ENCODE measurements around the gene TMEM63A. TPM values are rescaled to one million over a fixed set of nuclear protein-coding genes. Genes with fewer than 3 reads are reported as not detected.

TMEM63A gene
- total RNA-seq, 1 experiment from 2014 or later = 93.9 TPM

- Mint-ChIP-seq H3K27ac (ENCODE audit: unreplicated experiment) (no peak overlapping the region), H3K9me3 (ENCODE audit: unreplicated experiment) (no peaks in the 10 kb centered on the region), H3K4me3 (ENCODE audit: unreplicated experiment) (no peak overlapping the region), H3K4me1 (ENCODE audit: low read depth, unreplicated experiment) (peaks cover 17% of the 10 kb centered on the region), H3K27me3 (ENCODE audit: insufficient read depth, unreplicated experiment) (no peaks in the 10 kb centered on the region), H3K36me3 (ENCODE audit: insufficient read depth, unreplicated experiment) (no peaks in the 10 kb centered on the region)
- H3K4me3 ChIP-seq (ENCODE audit: low read depth, low read length) = no peak overlapping the region
- H3K9me3 ChIP-seq = no peaks in the 10 kb centered on the region
- TF ChIP-seq, protein P1, sequence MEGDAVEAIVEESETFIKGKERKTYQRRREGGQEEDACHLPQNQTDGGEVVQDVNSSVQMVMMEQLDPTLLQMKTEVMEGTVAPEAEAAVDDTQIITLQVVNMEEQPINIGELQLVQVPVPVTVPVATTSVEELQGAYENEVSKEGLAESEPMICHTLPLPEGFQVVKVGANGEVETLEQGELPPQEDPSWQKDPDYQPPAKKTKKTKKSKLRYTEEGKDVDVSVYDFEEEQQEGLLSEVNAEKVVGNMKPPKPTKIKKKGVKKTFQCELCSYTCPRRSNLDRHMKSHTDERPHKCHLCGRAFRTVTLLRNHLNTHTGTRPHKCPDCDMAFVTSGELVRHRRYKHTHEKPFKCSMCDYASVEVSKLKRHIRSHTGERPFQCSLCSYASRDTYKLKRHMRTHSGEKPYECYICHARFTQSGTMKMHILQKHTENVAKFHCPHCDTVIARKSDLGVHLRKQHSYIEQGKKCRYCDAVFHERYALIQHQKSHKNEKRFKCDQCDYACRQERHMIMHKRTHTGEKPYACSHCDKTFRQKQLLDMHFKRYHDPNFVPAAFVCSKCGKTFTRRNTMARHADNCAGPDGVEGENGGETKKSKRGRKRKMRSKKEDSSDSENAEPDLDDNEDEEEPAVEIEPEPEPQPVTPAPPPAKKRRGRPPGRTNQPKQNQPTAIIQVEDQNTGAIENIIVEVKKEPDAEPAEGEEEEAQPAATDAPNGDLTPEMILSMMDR (IDR thresholded peaks at IDR 0.05; ENCODE audit: insufficient read depth in 1 of 2, low read depth in 1 of 2, low read length in 1 of 2, severe bottlenecking in 1 of 2, unreplicated experiment in 1 of 2) = no peak
- no TSS peak for BruUV-seq (replicated peaks)
- intact Hi-C loops (cut with micrococcal nuclease; ENCODE audit: unreplicated experiment) = no loop called here
- ChIA-PET CTCF (no interaction called here), POLR2A (no interaction called here)
- H3K4me1 ChIP-seq = peaks cover 10% of the 10 kb centered on the region; the same call in 1 of the 2 replicates
- no peaks in the 10 kb centered on the region for H3K27me3 ChIP-seq (replicated peaks; ENCODE audit: control insufficient read depth, insufficient read depth, low read length)
- H3K36me3 ChIP-seq (ENCODE audit: control insufficient read depth, insufficient read depth, low read length) = no peaks in the 10 kb centered on the region
- DNase-seq = no peak
These were observed 17.1 kb upstream of the TMEM63A start for GRCh38 chr1:225899044-225899925.

DNA sequence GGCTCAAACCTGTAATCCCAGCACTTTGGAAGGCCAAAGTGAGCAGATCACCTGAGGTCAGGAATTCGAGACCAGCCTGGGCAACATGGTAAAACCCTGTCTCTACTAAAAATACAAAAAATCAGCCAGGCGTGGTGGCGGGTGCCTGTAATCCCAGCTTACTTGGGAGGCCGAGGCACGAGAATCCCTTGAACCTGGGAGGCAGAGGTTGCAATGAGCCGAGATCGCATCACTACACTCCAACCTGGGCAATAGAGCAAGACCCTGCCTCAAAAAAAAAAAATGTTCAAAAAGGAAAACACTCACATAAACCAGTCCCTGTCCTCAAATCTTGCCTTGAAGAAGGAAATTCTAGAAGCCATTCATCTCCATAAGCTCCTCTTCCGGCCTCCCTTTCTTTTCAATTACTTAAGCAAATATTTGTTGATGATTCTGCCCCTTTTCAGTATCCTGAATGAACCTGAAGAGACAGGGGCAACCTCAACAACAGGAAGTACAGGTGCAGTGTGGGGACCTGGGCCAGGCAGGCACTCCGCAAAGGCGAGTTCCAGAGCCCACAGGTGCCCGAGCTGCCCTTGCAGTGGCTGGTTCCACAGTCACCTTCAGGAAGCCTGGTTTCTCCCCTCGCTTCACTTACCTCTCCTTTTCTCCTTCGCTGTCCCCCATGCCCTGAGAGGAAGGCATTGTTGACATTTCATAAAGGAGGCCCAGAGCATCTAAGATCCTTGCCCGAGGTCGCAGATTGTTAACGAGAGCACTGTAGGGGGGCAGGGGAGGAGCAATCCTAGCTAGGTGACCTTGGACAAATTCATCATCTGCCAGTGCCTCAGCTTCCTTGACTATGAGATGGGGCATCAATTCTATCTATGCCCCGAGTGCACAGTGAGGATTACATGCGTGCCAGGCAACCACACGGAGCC, 15.7 kb upstream of the TMEM63A start:
- no peak for DNase-seq
- Mint-ChIP-seq H3K9me3 (ENCODE audit: unreplicated experiment) (no peaks in the 10 kb centered on the region), H3K27me3 (ENCODE audit: insufficient read depth, unreplicated experiment) (no peaks in the 10 kb centered on the region), H3K4me1 (ENCODE audit: low read depth, unreplicated experiment) (peaks cover 17% of the 10 kb centered on the region), H3K4me3 (ENCODE audit: unreplicated experiment) (no peak overlapping the region), H3K36me3 (ENCODE audit: insufficient read depth, unreplicated experiment) (no peaks in the 10 kb centered on the region), H3K27ac (ENCODE audit: unreplicated experiment) (peak overlapping the region; percentile 41)
- ChIA-PET POLR2A (interaction anchor here (0.6 to 1.4 kb wide), 2 partner anchors 15 to 62 kb away, joined by 5 read pairs; partner anchors contain the start of gene TMEM63A), CTCF (interaction anchor here (0.6 to 0.7 kb wide), 2 partner anchors 16 to 815 kb away, joined by 3 read pairs; partner anchors contain the start of gene TMEM63A)
- Histone ChIP-seq H3K27me3 (replicated peaks; ENCODE audit: control insufficient read depth, insufficient read depth, low read length) (no peaks in the 10 kb centered on the region), H3K36me3 (ENCODE audit: control insufficient read depth, insufficient read depth, low read length) (no peaks in the 10 kb centered on the region), H3K9me3 (no peaks in the 10 kb centered on the region), H3K4me1 (peaks cover 10% of the 10 kb centered on the region; the same call in 1 of the 2 replicates), H3K4me3 (ENCODE audit: low read depth, low read length) (no peak overlapping the region)
- TF ChIP-seq, protein P1 (IDR thresholded peaks at IDR 0.05; ENCODE audit: insufficient read depth in 1 of 2, low read depth in 1 of 2, low read length in 1 of 2, severe bottlenecking in 1 of 2, unreplicated experiment in 1 of 2) = no peak
- BruUV-seq (replicated peaks) = no TSS peak
- intact Hi-C loops (cut with micrococcal nuclease; ENCODE audit: unreplicated experiment) = no loop called here
